GM18498 (cell line): Measurements from ENCODE around the gene TNFAIP3.
A peak's percentile ranks its signal among the peaks of the same experiment; 100 is the strongest.
"Not testable (repeated sequence)": the region's sequence is repeated elsewhere in the genome, so short reads cannot be mapped to it uniquely, and the experiment has no call there.

Experiments used
- ATAC-seq: cut with Tn5 transposase; IDR thresholded peaks from one replicate; pipeline ENCODE4 v1.9.1; 2021; ENCODE audit warnings: mild to moderate bottlenecking, moderate library complexity; ENCODE audit not compliant: unreplicated experiment

Gene TNFAIP3

GRCh38 chr6:137866914-137867684 is at the start of gene TNFAIP3:
TSS of gene TNFAIP3 (plus strand) at chr6:137867259. CDS start at chr6:137871228, 3,969 bp downstream.
- peak; percentile 73 for ATAC-seq

DNA sequence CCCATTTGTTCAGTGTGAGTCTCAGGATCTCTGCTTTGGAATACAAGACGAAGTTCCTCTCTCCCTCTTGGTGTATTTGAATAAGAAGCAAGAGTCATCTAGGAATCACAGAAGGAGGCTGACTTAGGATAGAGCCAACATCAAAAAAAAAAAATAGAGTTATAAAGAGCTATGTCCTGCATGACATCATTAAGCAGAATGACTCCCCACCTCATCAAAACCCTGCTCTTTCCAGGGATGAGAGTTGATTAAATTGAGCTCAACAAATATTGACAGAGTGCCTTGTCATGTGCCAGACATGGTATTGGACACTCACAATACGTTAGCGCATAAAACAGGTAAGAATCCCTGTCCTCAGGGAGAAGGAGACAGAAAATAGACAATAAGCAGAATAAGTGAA is 48.6 kb upstream of the TNFAIP3 start:
- no peak for ATAC-seq

DNA sequence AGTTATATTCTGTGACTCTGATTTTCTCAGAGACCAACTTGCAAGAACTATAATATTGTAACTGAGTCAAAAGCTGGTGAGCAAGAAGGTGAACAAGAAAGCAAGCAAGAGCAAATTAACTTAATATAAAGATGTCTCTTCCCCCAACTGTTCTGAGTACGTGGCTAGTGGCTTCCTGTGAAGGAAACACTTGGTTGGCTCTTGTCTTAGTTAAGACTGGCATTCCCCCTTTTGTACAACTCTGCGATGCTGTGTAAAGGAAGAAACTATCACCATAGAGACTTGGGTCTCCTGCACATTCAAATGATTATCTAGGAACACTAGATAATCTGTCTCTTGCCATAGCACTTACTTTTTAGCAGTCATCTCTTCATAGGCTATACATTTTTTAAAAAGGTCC is 47.3 kb upstream of the TNFAIP3 start:
- ATAC-seq: no peak

GRCh38 chr6:137820425-137820824 is 46.6 kb upstream of the TNFAIP3 start:
- ATAC-seq: no peak

DNA sequence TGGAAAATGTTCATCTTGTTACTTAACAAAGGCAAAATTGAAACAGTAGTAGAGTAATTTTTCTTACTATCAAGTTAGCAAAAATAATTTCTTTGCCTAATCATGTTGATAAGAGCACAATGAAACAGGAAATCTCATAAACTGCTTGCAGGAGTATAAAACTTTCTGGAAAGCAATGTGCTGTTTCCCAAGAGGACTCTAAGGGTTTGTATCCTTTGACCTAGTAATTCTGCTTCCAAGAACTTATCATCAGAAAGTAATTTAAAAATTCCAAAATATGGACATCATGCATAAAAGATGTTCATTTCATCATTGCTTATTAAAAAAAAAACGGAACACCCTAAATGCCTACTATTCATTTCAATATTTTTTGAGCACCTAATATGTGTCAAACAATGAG is 46.1 kb upstream of the TNFAIP3 start:
- ATAC-seq: no peak

GRCh38 chr6:137821491-137821890 is 45.6 kb upstream of the TNFAIP3 start:
- ATAC-seq: no peak

GRCh38 chr6:137823826-137824555 is 43.1 kb upstream of the TNFAIP3 start:
- ATAC-seq: no peak

DNA sequence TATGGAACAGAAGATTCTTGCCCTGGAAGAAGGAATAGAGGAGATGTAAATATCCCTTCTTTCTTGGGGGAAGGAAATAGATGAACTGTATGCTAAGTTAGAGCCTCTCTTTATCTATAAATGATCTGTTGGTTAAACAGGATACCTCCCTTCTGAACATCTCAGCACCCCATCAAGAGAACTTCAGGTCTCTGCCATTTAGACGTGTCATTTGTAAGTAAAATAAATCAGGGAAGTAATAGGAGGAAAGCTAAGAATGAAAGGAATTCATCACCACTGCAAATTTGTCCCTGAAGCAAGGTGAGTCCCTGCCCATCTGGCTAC is 42.5 kb upstream of the TNFAIP3 start:
- no peak for ATAC-seq

DNA sequence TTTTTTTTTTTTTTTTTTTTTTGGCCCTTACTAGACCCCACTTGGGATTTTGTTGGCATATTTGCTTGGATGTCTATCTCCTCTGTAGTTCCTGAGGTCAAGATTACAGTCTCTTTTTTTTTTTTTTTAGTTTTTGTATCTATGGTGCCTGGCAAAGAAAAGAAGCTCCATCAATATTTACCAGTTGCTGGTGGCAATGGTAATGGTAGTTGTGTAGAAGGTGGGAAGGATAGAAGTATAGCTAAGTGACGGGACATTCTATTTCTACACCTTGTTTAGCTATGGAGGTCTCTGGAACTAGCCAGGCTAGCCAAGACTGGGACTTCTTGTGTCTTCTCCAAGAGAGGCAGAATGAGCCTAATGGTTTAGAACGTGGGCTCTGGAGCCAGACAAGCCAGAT is 42.2 kb upstream of the TNFAIP3 start:
- no peak for ATAC-seq

DNA sequence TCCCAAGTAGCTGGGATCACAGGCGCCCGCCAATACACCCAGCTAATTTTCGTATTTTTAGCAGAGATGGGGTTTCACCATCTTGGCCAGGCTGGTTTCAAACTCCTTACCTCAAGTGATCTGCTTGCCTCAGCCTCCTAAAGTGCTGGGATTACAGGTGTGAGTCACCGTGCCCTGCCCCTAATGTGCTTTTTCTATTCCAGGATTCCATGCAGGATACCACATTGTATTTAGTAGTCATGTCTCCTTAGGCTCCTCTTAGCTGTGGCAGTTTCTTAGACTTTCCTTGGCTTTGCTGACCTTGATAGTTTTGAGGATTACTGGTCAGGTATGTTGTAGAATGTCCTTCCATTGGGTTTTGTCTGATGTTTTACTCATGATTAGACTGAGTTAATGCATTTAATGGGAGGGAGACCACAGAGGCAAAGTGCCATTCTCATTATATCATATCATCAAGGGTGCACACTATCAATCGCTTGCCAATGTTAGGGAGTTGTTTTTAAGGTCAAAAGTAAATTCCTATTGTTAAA is 39.6 kb upstream of the TNFAIP3 start:
- ATAC-seq: no peak

GRCh38 chr6:137827977-137828810 is 38.9 kb upstream of the TNFAIP3 start:
- ATAC-seq: peak; percentile 68

- ATAC-seq: no peak
Measured at GRCh38 chr6:137829641-137830083, 37.4 kb upstream of the TNFAIP3 start.

DNA sequence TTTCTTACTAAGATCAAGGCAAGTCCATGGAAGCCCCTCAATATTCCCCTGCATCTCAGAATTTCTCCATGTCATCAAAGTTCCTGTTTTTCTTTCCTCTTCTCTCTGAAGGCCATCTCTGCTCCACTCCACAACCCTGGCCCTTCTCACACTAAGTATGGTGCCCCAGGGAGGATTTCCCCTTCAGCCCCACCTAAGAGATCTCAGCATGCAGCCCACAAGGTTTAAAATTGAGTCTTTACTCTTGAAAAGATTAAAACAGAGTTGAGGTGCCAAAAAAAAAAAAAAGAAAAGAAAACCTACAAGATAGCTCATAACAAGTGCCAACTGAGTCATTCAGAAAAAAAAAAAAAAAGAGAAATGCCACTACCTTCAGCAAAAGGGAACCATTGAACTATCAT is 36.5 kb upstream of the TNFAIP3 start:
- ATAC-seq: no peak

DNA sequence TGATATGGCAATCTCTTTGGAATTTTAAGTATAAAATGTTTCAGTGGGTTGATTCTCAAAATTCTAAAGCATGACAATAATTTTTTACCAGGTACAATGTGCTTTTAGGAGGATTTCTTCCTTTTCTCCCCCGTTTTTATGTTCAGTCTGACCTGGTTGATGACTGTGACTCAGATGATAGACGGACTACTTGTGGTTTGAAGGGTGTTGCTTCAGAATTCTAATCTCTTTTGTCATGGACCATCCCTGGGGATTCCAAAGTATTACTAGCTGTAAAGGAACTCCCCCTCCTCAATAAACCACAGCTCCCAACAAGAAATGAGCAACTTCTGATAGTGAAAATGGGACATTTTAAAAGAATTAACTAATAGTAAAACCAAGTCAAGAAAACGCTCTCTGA is 34.9 kb upstream of the TNFAIP3 start:
- ATAC-seq: no peak

- no peak for ATAC-seq
Measured at GRCh38 chr6:137834508-137834907, 32.6 kb upstream of the TNFAIP3 start.

- ATAC-seq: no peak
Measured at GRCh38 chr6:137836788-137837187, 30.3 kb upstream of the TNFAIP3 start.

GRCh38 chr6:137838090-137838489 is 29.0 kb upstream of the TNFAIP3 start:
- not testable (repeated sequence) for ATAC-seq

- not testable (repeated sequence) for ATAC-seq
Measured at GRCh38 chr6:137838597-137838996, 28.5 kb upstream of the TNFAIP3 start.

- no peak for ATAC-seq
Measured at GRCh38 chr6:137839076-137839475, 28.0 kb upstream of the TNFAIP3 start.

DNA sequence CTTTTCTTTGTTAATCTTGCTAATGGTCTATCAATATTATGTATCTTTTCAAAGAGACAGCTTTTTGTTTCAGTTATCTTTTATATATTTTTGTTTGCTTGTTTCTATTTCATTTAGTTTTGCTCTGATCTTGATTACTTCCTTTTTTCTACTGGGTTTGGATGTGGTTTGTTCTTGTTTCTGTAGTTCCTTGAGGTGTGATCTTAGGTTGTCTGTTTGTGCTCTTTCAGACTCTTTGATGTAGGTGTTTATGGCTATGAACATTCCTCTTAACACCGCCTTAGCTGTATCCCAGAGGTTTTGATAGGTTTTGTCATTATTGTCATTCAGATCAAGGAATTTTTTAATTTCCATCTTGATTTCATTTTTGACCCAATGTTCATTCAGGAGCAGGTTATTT is 26.8 kb upstream of the TNFAIP3 start:
- no peak for ATAC-seq

DNA sequence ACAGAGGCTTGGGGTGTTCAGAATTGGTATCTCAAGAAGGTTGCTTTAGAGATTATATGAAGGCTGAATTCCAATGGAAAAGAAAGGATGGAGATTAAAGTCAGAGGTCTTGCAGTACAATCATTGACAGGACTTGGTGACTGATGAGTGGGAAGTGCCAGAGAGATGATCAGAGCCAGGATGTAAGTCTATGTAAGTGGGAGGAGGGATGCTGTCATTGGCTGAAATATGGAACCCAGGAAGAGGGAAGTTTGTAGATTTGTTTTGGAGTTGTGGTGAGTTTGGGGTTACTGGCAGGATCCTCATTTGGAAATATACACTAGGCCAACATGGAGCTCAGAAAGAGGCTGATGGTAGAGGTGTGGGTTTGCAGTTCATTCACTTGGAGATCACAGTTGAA is 23.8 kb upstream of the TNFAIP3 start:
- no peak for ATAC-seq
